GM23338 (cell line): ENCODE data around the gene LMAN2L. TPM values are rescaled to one million over a fixed set of nuclear protein-coding genes. Genes with fewer than 3 reads are reported as not detected.

Experiments
- ATAC-seq: fragments of 200-7000 bp; cut with Tn5 transposase; 3 replicates; pipeline ENCODE4 v1.9.1; 2020
- DNase-seq: peaks from one replicate; pipeline ENCODE4 v3.0.0-alpha.2; 2015; ENCODE audit warnings: low spot score
- H2AFZ ChIP-seq: fragments of 200-600 bp; sonication (generic); 2 replicates; pipeline ENCODE4 v1.8.0; 2016; ENCODE audit warnings: antibody characterized with exemption, mild to moderate bottlenecking, moderate library complexity
- H3F3A ChIP-seq: fragments of 200-600 bp; sonication (generic); replicated peaks from 2 replicates; pipeline ENCODE4 v1.8.0; 2017; ENCODE audit warnings: antibody characterized with exemption, mixed run types, low read depth
- H3K27ac ChIP-seq: fragments of 200-600 bp; sonication (generic); 2 replicates; pipeline ENCODE4 v1.6.1; 2016; ENCODE audit warnings: low read depth
- H3K27me3 ChIP-seq: fragments of 200-600 bp; sonication (generic); 2 replicates; pipeline ENCODE4 v1.8.0; 2016; ENCODE audit warnings: mild to moderate bottlenecking, mixed run types, moderate library complexity; ENCODE audit not compliant: insufficient read depth
- H3K36me3 ChIP-seq: fragments of 200-600 bp; sonication (generic); 2 replicates; pipeline ENCODE4 v1.8.0; 2016; ENCODE audit warnings: mild to moderate bottlenecking; ENCODE audit not compliant: insufficient read depth
- H3K4me1 ChIP-seq: fragments of 200-600 bp; sonication (generic); 2 replicates; pipeline ENCODE4 v1.8.0; 2016; ENCODE audit warnings: mild to moderate bottlenecking, moderate library complexity; ENCODE audit not compliant: insufficient read depth
- H3K4me2 ChIP-seq: fragments of 200-600 bp; sonication (generic); 2 replicates; pipeline ENCODE4 v1.7.1; 2017; ENCODE audit warnings: mixed run types
- H3K4me3 ChIP-seq: fragments of 200-600 bp; sonication (generic); 2 replicates; pipeline ENCODE4 v1.6.1; 2016; ENCODE audit warnings: mixed run types
- H3K79me2 ChIP-seq: fragments of 200-600 bp; sonication (generic); replicated peaks from 2 replicates; pipeline ENCODE4 v1.8.0; 2017; ENCODE audit warnings: mild to moderate bottlenecking; ENCODE audit not compliant: insufficient read depth
- H3K9me2 ChIP-seq: fragments of 200-600 bp; sonication (generic); 2 replicates; pipeline ENCODE4 v1.8.0; 2017; ENCODE audit not compliant: insufficient read depth
- H4K20me1 ChIP-seq: fragments of 200-600 bp; sonication (generic); replicated peaks from 2 replicates; pipeline ENCODE4 v1.8.0; 2017; ENCODE audit warnings: mild to moderate bottlenecking; ENCODE audit not compliant: insufficient read depth
- H3K27ac Mint-ChIP-seq: 2 replicates; pipeline ENCODE4 v1.8.0; 2020; ENCODE audit warnings: inconsistent platforms, mild to moderate bottlenecking, moderate library complexity, mixed read lengths
- H3K27me3 Mint-ChIP-seq: 3 replicates; pipeline ENCODE4 v1.8.0; 2022; ENCODE audit warnings: low read depth, mild to moderate bottlenecking, moderate library complexity, mixed read lengths, inconsistent platforms; ENCODE audit not compliant: insufficient read depth, poor library complexity
- H3K36me3 Mint-ChIP-seq: 3 replicates; pipeline ENCODE4 v1.8.0; 2021; ENCODE audit warnings: low read depth, mild to moderate bottlenecking, inconsistent platforms, moderate library complexity, mixed read lengths
- H3K4me1 Mint-ChIP-seq: 3 replicates; pipeline ENCODE4 v1.8.0; 2020; ENCODE audit warnings: mild to moderate bottlenecking, inconsistent platforms, mixed read lengths
- H3K4me3 Mint-ChIP-seq: 3 replicates; pipeline ENCODE4 v1.8.0; 2021; ENCODE audit warnings: moderate library complexity, mild to moderate bottlenecking, inconsistent platforms, mixed read lengths
- H3K9me3 Mint-ChIP-seq: 3 replicates; pipeline ENCODE4 v1.8.0; 2020; ENCODE audit warnings: moderate library complexity, mild to moderate bottlenecking, inconsistent platforms, mixed read lengths
- EZH2 ChIP-seq: fragments of 200-600 bp; sonication (generic); IDR thresholded peaks from one replicate; pipeline ENCODE4 v1.8.0; 2017; ENCODE audit warnings: antibody characterized with exemption, mild to moderate bottlenecking, low read depth; ENCODE audit not compliant: unreplicated experiment
- NANOG ChIP-seq: IDR thresholded peaks from 2 replicates; pipeline ENCODE4 v1.6.1; 2016; ENCODE audit warnings: antibody characterized with exemption, borderline replicate concordance
- POLR2AphosphoS5 ChIP-seq: IDR thresholded peaks from 2 replicates; pipeline ENCODE4 v1.6.1; 2016; ENCODE audit warnings: antibody characterized with exemption, low read depth
- ZNF114 ChIP-seq: fragments of 250-450 bp; sonication (Bioruptor Pico); IDR thresholded peaks from 2 replicates; pipeline ENCODE4 v1.5.0; 2020; ENCODE audit warnings: mild to moderate bottlenecking, moderate library complexity
- polyA plus RNA-seq: library from polyadenylated mRNA; unstranded; fragments of >200 nt; fragmentation: Nextera tagmentation; extraction: Ambion mirVana; gene quantifications from 2 replicates; pipeline ENCODE4 v1.2.1, GENCODE V29; 2016
- total RNA-seq: library from RNA; depleted of rRNA; stranded (reverse); fragments of >200 nt; shearing (Covaris generic); gene quantifications from 2 replicates; pipeline ENCODE4 v1.2.3, GENCODE V29; 2014
- TF ChIP-seq, protein P1 (sequence below): fragments of 250-450 bp; sonication (Bioruptor Pico); IDR thresholded peaks from 2 replicates; pipeline ENCODE4 v1.5.0; 2020; ENCODE audit warnings: mild to moderate bottlenecking, moderate library complexity

Gene LMAN2L
- total and polyA plus RNA-seq, 2 experiments from 2014 or later: 11.8 to 15.8 TPM

DNA sequence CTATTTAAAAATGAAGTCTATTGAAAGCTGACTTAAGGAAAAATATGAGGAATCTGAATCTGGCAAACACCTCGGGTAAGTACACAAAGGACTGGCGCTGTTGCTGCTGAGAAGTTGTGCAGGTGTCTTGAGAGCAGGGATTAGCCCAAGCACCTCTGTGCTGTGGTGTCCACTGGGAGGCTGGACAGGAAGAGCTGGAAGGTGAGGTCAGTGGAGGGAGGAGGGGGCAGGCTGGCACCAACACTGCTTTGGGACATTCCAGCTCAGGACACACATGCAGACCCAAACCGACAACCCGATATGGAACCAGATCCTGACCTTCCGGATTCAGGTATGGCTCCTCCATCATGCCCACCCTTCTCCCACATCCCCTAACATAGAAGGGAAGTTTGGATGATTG is 76.7 kb downstream of the LMAN2L start (continued):
- TF ChIP-seq, protein P1, sequence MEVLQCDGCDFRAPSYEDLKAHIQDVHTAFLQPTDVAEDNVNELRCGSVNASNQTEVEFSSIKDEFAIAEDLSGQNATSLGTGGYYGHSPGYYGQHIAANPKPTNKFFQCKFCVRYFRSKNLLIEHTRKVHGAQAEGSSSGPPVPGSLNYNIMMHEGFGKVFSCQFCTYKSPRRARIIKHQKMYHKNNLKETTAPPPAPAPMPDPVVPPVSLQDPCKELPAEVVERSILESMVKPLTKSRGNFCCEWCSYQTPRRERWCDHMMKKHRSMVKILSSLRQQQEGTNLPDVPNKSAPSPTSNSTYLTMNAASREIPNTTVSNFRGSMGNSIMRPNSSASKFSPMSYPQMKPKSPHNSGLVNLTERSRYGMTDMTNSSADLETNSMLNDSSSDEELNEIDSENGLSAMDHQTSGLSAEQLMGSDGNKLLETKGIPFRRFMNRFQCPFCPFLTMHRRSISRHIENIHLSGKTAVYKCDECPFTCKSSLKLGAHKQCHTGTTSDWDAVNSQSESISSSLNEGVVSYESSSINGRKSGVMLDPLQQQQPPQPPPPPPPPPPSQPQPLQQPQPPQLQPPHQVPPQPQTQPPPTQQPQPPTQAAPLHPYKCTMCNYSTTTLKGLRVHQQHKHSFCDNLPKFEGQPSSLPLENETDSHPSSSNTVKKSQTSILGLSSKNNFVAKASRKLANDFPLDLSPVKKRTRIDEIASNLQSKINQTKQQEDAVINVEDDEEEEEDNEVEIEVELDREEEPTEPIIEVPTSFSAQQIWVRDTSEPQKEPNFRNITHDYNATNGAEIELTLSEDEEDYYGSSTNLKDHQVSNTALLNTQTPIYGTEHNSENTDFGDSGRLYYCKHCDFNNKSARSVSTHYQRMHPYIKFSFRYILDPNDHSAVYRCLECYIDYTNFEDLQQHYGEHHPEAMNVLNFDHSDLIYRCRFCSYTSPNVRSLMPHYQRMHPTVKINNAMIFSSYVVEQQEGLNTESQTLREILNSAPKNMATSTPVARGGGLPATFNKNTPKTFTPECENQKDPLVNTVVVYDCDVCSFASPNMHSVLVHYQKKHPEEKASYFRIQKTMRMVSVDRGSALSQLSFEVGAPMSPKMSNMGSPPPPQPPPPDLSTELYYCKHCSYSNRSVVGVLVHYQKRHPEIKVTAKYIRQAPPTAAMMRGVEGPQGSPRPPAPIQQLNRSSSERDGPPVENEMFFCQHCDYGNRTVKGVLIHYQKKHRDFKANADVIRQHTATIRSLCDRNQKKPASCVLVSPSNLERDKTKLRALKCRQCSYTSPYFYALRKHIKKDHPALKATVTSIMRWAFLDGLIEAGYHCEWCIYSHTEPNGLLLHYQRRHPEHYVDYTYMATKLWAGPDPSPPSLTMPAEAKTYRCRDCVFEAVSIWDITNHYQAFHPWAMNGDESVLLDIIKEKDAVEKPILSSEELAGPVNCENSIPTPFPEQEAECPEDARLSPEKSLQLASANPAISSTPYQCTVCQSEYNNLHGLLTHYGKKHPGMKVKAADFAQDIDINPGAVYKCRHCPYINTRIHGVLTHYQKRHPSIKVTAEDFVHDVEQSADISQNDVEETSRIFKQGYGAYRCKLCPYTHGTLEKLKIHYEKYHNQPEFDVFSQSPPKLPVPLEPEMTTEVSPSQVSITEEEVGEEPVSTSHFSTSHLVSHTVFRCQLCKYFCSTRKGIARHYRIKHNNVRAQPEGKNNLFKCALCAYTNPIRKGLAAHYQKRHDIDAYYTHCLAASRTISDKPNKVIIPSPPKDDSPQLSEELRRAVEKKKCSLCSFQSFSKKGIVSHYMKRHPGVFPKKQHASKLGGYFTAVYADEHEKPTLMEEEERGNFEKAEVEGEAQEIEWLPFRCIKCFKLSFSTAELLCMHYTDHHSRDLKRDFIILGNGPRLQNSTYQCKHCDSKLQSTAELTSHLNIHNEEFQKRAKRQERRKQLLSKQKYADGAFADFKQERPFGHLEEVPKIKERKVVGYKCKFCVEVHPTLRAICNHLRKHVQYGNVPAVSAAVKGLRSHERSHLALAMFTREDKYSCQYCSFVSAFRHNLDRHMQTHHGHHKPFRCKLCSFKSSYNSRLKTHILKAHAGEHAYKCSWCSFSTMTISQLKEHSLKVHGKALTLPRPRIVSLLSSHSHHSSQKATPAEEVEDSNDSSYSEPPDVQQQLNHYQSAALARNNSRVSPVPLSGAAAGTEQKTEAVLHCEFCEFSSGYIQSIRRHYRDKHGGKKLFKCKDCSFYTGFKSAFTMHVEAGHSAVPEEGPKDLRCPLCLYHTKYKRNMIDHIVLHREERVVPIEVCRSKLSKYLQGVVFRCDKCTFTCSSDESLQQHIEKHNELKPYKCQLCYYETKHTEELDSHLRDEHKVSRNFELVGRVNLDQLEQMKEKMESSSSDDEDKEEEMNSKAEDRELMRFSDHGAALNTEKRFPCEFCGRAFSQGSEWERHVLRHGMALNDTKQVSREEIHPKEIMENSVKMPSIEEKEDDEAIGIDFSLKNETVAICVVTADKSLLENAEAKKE: no peak
- no peak for TF ChIP-seq EZH2

DNA sequence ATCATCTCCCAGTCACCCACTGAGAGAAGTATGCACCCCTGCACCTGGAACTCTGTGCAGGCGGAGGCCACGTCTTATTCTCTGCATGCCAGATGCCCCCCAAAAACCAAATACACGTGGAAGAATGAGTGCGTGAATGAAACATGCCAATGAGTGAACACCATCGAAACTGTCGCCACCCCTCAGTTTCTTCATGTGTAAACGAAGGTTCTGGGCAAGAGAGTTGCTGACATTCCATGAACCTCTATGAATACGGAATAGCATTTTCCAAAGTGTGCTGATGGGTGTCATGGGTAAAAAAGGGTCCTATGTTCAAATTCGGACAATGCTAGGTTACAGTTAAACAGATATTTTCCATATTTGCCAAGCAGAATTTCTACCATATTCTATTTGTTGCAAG is 77.5 kb downstream of the LMAN2L start:
- Mint-ChIP-seq H3K27ac (no peak overlapping the region), H3K27me3 (no peaks in the 10 kb centered on the region), H3K4me3 (no peak overlapping the region), H3K9me3 (peaks cover 13% of the 10 kb centered on the region), H3K4me1 (no peaks in the 10 kb centered on the region), H3K36me3 (no peaks in the 10 kb centered on the region; the same call in 2 of the 3 replicates)
- H3K36me3 ChIP-seq: no peaks in the 10 kb centered on the region
- no peak overlapping the region for H2AFZ ChIP-seq
- ATAC-seq (no peak), DNase-seq (no peak)
- H4K20me1 ChIP-seq: no peaks in the 10 kb centered on the region
- no peaks in the 10 kb centered on the region for H3F3A ChIP-seq
- H3K27me3 ChIP-seq: no peaks in the 10 kb centered on the region
- no peak overlapping the region for H3K4me3 ChIP-seq
- H3K79me2 ChIP-seq: no peaks in the 10 kb centered on the region
- no peak overlapping the region for H3K27ac ChIP-seq
- TF ChIP-seq, protein P1: no peak
- no peak for TF ChIP-seq ZNF114 (CRISPR knock-in tag)
- no peak for TF ChIP-seq NANOG
- TF ChIP-seq POLR2AphosphoS5: no peak
- no peak for TF ChIP-seq EZH2
- H3K4me1 ChIP-seq: no peaks in the 10 kb centered on the region
- H3K4me2 ChIP-seq: no peak overlapping the region
- H3K9me2 ChIP-seq: no peaks in the 10 kb centered on the region
